Activated CD8-positive, alpha-beta memory T cell treated with anti-CD3 and anti-CD28 coated beads, Interleukin-2, amount 10 ng/mL, durations not matched to agents 7 days and 5 days (primary cell): Measurements from ENCODE around the gene MAGI3. TPM values are rescaled to one million over a fixed set of nuclear protein-coding genes. Genes with fewer than 3 reads are reported as not detected.
"Not testable (repeated sequence)": the region's sequence is repeated elsewhere in the genome, so short reads cannot be mapped to it uniquely, and the experiment has no call there.

Source experiments
- ATAC-seq: fragments of 150-1000 bp; cut with Tn5 transposase; one replicate; pipeline ENCODE4 v1.10.0; 2021; ENCODE audit warnings: moderate library complexity
- CTCF ChIA-PET: fragments of 350-600 bp; sonication (Branson Sonifier 250); formaldehyde crosslinking; loops from one replicate; lab custom pipeline; 2021; ENCODE audit warnings: antibody characterized with exemption; lab: Charles Lee
- DNase-seq: peaks from one replicate; pipeline ENCODE4 v3.0.0-alpha.2; 2020
- H3K27ac Mint-ChIP-seq: one replicate; pipeline ENCODE4 v1.8.0; 2021; ENCODE audit warnings: mild to moderate bottlenecking, mixed read lengths
- H3K27me3 Mint-ChIP-seq: one replicate; pipeline ENCODE4 v1.8.0; 2021; ENCODE audit warnings: mixed read lengths
- H3K36me3 Mint-ChIP-seq: one replicate; pipeline ENCODE4 v1.8.0; 2021; ENCODE audit warnings: mild to moderate bottlenecking, mixed read lengths
- H3K4me1 Mint-ChIP-seq: one replicate; pipeline ENCODE4 v1.8.0; 2021; ENCODE audit warnings: mixed read lengths
- H3K4me3 Mint-ChIP-seq: one replicate; pipeline ENCODE4 v1.8.0; 2021; ENCODE audit warnings: mild to moderate bottlenecking, moderate library complexity, mixed read lengths
- H3K9me3 Mint-ChIP-seq: one replicate; pipeline ENCODE4 v1.8.0; 2022; ENCODE audit warnings: low read depth, mixed read lengths
- total RNA-seq, 2 experiments: library from RNA; stranded (reverse); gene quantifications; one replicate each; pipeline ENCODE4 v1.2.3, GENCODE V29; 2021

Gene MAGI3
- total RNA-seq, 2 experiments from 2014 or later, result 6.5 to 9.8 TPM

DNA sequence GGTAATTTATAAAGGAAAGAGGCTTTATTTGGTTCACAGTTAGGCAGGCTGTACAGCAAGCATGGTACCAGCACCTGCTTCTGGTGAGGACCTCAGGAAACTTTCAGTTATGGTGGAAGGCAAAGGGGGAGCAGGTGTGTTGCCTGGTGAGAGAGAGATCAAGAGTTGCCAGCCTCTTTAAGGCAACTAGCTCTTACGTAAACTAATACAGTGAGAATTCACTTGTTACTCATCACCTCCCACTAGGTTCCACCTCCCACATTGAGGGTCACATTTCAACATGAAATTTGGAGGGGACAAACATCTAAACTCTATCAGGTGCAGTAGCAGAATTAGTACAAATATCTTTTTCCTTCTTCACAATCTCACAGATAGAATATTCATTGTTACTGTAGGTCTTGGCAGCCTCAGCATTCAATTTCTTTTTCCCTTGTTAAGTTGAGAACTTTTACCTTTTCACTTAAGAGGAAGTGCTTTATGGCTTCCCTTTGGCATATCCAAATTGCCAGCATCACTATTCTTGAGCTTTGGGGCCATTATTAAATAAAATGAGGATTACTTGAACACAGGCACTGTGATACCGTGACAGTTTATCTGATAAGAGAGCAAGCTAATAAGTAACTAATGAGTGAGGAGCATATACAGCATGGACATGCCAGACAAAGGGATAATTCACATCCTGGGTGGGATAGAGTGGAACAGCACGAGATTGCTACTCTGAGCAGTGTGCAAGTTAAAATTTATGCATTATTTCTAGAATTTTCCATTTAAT, 48.4 kb downstream of the MAGI3 start:
- DNase-seq (no peak), ATAC-seq (no peak)
- Mint-ChIP-seq H3K27me3 (no peaks in the 10 kb centered on the region), H3K4me1 (no peaks in the 10 kb centered on the region), H3K4me3 (no peak overlapping the region), H3K9me3 (no peaks in the 10 kb centered on the region), H3K36me3 (no peaks in the 10 kb centered on the region), H3K27ac (no peak overlapping the region)
- CTCF ChIA-PET, result no interaction called here

DNA sequence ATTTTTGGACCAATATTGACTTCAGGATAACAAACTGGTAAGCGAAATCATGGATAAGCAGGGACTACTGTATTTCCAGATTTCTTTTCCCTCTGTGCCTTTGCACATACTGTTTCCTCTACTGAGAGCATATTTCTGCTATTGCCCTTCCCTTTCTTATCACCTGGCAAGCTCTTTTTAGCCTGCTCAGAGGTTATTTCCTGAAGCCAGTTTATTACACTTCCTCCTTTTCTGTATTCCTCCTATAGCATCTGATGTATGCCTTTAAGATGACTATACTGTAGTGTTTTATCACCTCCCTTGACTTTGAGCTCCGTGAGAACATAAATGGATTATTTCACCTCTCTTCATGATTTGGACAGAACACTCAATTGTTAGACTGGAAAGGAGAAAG, 49.0 kb downstream of the MAGI3 start:
- Mint-ChIP-seq H3K4me3 (no peak overlapping the region), H3K27me3 (peaks cover under 1% of the 10 kb centered on the region), H3K36me3 (no peaks in the 10 kb centered on the region), H3K9me3 (no peaks in the 10 kb centered on the region), H3K27ac (no peak overlapping the region), H3K4me1 (no peaks in the 10 kb centered on the region)
- ATAC-seq (no peak), DNase-seq (no peak)
- CTCF ChIA-PET, result no interaction called here

DNA sequence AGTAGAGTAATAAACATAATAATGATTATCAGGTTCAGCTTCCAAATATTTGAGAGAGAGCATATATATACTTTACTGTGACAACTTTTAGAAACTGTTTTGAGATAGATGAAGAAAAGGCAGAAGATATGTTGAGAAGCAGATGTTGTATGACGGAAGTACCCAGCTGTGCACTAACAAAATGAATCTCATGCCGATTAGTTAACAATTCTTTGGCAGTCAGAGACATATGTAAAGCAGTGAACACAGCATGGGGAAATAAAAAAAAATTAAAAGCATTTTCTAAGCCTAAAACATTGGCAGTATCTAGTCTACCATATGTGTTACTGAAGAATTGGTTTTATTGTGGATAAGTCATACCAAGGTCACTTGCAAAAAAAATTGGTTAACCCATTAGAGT, 51.8 kb downstream of the MAGI3 start:
- Mint-ChIP-seq H3K4me3 (no peak overlapping the region), H3K27me3 (peaks cover 2% of the 10 kb centered on the region), H3K9me3 (peaks cover 13% of the 10 kb centered on the region), H3K36me3 (peaks cover 2% of the 10 kb centered on the region), H3K4me1 (no peaks in the 10 kb centered on the region), H3K27ac (no peak overlapping the region)
- DNase-seq, result no peak
- CTCF ChIA-PET, result no interaction called here
- no peak for ATAC-seq

DNA sequence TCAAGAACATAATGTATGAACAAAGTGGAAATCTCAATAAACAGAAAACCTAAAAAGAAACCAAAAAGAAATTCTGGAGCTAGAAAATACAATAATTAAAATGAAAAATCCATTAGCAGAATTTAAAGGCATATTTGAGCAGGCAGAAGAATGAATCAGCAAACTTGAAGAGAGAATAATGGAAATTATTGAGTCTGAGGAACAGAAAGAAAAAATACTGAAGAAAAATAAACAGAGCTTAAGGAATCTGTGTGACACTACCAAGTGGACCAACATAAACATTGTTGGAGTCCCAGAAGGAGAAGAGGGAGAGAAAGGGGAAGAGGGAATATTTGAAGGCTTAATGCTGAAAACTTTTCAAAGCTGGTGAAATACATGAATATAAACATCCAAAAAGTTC, 54.5 kb downstream of the MAGI3 start:
- peaks cover 2% of the 10 kb centered on the region for H3K36me3 Mint-ChIP-seq
- H3K27me3 Mint-ChIP-seq, result peaks cover 2% of the 10 kb centered on the region
- H3K9me3 Mint-ChIP-seq, result peaks cover 13% of the 10 kb centered on the region
- CTCF ChIA-PET, result no interaction called here
- H3K27ac Mint-ChIP-seq, result no peak overlapping the region
- no peak overlapping the region for H3K4me3 Mint-ChIP-seq
- DNase-seq (no peak), ATAC-seq (no peak)
- H3K4me1 Mint-ChIP-seq, result no peaks in the 10 kb centered on the region

DNA sequence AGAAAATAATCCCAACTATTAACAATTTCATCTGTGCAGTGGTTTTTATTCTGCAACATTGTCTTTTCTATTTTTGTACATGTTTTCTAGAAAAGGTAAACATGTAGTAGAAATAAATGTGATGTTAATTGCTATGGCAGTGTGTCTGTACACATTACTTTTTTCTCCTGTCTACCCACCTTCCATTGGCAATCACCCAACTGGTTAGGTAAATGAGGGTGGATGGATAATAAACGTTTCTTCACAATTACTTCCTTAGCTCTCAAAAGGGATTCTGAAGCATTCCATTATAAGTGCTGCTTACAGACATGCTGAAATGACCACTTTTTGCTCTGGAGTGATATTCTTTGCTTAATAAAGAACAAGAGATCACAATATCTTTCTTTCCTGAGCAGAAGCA, 61.4 kb downstream of the MAGI3 start:
- H3K9me3 Mint-ChIP-seq, result peaks cover under 1% of the 10 kb centered on the region
- no peaks in the 10 kb centered on the region for H3K36me3 Mint-ChIP-seq
- H3K4me3 Mint-ChIP-seq, result no peak overlapping the region
- no peak overlapping the region for H3K27ac Mint-ChIP-seq
- DNase-seq (no peak), ATAC-seq (no peak)
- H3K27me3 Mint-ChIP-seq, result peaks cover 9% of the 10 kb centered on the region
- H3K4me1 Mint-ChIP-seq, result no peaks in the 10 kb centered on the region
- CTCF ChIA-PET, result no interaction called here

DNA sequence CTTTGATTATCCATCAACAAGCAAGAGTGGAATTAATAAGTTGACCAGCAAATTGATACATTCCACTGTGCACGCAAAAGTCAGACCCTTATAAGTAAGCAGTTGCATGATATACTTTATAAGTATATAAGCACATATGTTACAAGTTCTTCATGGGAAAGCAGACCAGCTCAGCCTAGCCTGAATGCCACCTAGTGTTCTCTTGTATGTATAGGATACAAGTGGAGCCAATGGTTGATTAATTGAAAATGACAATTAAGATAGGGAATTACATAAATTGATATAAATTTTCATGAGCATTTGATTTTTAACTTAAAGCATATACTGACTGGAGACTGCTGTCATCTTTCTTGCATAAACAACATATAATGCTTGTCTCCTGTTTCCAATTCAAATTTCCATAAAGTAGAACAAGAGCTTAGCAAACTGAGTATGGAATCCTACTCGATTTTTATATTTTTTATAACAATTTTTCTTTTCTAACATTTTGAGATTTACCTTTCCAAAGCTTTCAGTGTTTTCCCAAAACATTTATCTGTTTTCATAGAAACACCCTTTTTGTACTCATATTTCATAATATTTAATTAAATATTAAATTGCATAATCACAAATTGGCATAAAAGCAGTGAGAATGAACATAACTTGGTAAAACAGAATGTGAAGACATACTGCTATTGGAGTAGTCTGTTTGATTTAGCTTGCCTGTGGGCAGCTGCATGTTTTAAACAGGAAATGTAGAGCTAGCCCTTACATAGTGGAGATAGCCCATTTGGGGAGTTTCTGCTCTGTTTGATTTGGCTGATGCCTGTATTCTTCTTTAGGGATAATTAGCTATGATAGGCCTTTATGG, 62.8 kb downstream of the MAGI3 start:
- H3K27me3 Mint-ChIP-seq, result peaks cover 9% of the 10 kb centered on the region
- H3K4me3 Mint-ChIP-seq, result no peak overlapping the region
- no peak overlapping the region for H3K27ac Mint-ChIP-seq
- no peaks in the 10 kb centered on the region for H3K36me3 Mint-ChIP-seq
- no peaks in the 10 kb centered on the region for H3K4me1 Mint-ChIP-seq
- CTCF ChIA-PET, result interaction anchor here (1.7 kb wide), 1 partner anchor 313 kb away, joined by 7 read pairs; no protein-coding TSS in a partner anchor
- DNase-seq (no peak), ATAC-seq (no peak)
- H3K9me3 Mint-ChIP-seq, result no peaks in the 10 kb centered on the region

DNA sequence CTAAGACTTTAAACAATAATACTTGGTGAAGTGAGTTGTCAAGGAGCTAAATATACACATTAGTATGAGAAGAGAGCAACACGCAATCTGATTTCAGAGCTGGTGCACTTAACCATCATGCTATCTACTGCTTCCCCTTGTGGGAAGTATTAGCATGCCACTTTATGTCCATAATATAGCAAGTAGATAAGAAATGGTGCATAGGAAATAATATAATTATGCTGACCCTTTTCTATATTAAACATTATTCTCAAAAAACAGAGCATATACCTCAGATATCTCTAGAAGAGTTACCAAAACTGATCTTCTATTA, 63.4 kb downstream of the MAGI3 start:
- Mint-ChIP-seq H3K9me3 (no peaks in the 10 kb centered on the region), H3K4me3 (no peak overlapping the region), H3K27ac (no peak overlapping the region), H3K4me1 (no peaks in the 10 kb centered on the region), H3K27me3 (peaks cover 9% of the 10 kb centered on the region), H3K36me3 (no peaks in the 10 kb centered on the region)
- CTCF ChIA-PET, result interaction anchor here (1.7 kb wide), 1 partner anchor 314 kb away, joined by 7 read pairs; no protein-coding TSS in a partner anchor
- ATAC-seq (no peak), DNase-seq (no peak)

DNA sequence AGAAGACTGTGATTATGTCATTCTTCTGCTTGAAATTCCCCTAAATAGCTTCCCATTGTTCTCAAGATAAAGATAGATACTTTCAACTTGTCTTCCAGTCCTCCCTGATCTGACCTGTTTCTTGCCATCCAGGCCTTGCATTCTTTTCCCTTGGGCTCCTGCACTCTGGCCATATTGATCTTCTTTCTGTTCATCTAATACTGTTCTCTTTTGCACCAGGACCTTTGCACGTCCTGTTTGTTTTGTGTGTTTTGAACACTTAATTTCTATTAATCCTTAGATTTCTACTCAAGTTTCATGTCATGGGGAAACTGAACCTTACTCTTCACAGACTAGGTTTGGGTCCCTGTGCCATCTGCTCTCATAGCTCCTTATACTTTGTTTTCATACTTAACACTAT, 65.1 kb downstream of the MAGI3 start:
- ATAC-seq (no peak), DNase-seq (no peak)
- H3K4me1 Mint-ChIP-seq, result no peaks in the 10 kb centered on the region
- H3K27me3 Mint-ChIP-seq, result peaks cover 4% of the 10 kb centered on the region
- CTCF ChIA-PET, result no interaction called here
- H3K36me3 Mint-ChIP-seq, result no peaks in the 10 kb centered on the region
- no peak overlapping the region for H3K27ac Mint-ChIP-seq
- no peaks in the 10 kb centered on the region for H3K9me3 Mint-ChIP-seq
- no peak overlapping the region for H3K4me3 Mint-ChIP-seq

DNA sequence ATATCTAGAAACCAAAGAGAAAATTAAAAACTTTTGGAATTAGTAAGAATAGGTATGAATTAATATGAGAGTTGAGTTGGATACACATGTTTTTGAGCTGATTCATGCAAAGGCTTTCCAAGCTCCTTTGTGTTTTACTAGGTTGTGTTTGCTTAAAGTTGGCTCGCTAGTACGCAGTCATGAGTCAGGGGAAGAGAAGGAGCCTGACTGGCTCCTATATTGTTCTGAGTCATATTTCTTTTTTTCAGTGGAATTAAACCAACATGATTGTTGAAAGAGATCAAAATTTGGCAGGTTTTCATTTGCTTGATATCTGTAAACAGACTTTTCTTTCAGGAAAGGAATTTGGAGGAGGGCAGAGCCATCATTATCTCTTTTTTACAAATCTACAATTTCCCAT, 66.7 kb downstream of the MAGI3 start:
- DNase-seq (no peak), ATAC-seq (no peak)
- H3K27me3 Mint-ChIP-seq, result no peaks in the 10 kb centered on the region
- H3K4me3 Mint-ChIP-seq, result no peak overlapping the region
- no peaks in the 10 kb centered on the region for H3K36me3 Mint-ChIP-seq
- no peaks in the 10 kb centered on the region for H3K4me1 Mint-ChIP-seq
- H3K27ac Mint-ChIP-seq, result no peak overlapping the region
- CTCF ChIA-PET, result no interaction called here
- no peaks in the 10 kb centered on the region for H3K9me3 Mint-ChIP-seq

DNA sequence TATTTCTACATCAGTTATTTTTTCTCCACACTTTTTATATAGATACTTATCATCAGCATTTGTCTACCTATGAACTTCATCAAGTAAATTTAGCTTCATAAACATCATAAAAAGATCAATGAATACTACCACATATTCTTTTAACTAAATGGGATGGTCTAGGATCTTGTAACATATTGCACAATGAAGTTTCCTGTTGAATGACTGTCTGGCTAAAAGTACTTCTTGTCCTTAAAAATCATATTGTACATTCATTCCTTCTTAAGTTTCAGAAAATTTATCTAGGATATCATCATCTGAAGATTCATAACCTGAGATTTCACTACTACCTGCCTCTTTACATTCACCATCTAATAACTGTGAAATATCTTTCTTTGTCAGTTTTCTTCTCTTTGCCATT, 69.0 kb downstream of the MAGI3 start:
- no peak for DNase-seq
- Mint-ChIP-seq H3K9me3 (no peaks in the 10 kb centered on the region), H3K27ac (no peak overlapping the region), H3K4me1 (no peaks in the 10 kb centered on the region), H3K4me3 (no peak overlapping the region), H3K36me3 (no peaks in the 10 kb centered on the region), H3K27me3 (no peaks in the 10 kb centered on the region)
- CTCF ChIA-PET, result no interaction called here
- no peak for ATAC-seq

DNA sequence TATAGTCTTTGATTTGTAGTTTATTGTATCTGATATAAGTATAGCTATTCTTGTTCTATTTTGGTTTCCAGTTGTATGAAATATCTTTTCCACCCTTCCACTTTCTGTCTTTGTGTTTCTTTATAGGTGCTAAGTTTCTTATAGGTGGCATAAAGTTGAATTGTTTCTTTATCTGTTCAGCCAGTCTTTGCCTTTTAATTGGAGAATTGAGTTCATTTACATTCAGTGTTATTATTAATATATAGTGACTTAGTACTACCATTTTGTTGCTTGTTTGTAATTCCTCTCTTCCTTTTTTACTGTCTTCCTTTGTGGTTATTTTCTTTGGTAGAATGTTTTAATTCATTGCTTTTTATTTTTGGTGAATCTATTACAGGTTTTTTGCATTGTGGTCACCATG, 77.7 kb downstream of the MAGI3 start:
- Mint-ChIP-seq H3K27ac (no peak overlapping the region), H3K9me3 (peaks cover 9% of the 10 kb centered on the region), H3K36me3 (peaks cover 3% of the 10 kb centered on the region), H3K4me1 (no peaks in the 10 kb centered on the region), H3K27me3 (peaks cover 3% of the 10 kb centered on the region), H3K4me3 (no peak overlapping the region)
- DNase-seq, result no peak
- ATAC-seq, result no peak
- CTCF ChIA-PET, result no interaction called here

DNA sequence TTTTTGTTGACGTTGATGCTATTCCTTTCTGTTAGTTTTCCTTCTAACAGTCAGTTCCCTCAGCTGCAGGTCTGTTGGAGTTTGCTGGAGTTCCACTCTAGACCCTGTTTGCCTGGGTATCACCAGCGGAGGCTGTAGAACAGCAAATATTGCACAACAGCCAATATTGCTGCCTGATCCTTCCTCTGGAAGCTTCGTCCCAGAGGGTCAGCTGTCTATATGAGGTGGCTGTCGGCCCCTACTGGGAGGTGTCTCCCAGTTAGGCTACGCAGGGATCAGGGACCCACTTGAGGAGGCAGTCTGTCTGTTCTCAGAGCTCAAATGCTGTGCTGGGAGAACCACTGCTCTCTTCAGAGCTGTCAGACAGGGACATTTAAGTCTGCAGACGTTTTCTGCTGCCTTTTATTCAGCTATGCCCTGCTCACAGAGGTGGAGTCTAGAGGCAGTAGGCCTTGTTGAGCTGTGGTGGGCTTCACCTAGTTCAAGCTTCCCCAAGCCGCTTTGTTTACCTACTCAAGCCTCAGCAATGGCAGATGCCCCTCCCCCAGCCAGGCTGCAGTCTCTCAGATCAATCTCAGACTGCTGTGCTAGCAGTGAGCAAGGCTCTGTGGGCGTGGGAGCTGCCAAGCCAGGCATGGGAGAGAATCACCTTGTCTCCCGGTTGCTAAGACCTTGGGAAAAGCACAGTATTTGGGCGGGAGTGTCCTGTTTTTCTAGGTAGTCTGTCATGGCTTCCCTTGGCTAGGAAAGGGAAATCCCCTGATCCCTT, 88.3 kb downstream of the MAGI3 start:
- H3K36me3 Mint-ChIP-seq, H3K27me3 Mint-ChIP-seq, DNase-seq, H3K4me1 Mint-ChIP-seq, H3K27ac Mint-ChIP-seq, ATAC-seq, H3K4me3 Mint-ChIP-seq, CTCF ChIA-PET: not testable (repeated sequence)
- H3K9me3 Mint-ChIP-seq, result peaks cover 21% of the 10 kb centered on the region

DNA sequence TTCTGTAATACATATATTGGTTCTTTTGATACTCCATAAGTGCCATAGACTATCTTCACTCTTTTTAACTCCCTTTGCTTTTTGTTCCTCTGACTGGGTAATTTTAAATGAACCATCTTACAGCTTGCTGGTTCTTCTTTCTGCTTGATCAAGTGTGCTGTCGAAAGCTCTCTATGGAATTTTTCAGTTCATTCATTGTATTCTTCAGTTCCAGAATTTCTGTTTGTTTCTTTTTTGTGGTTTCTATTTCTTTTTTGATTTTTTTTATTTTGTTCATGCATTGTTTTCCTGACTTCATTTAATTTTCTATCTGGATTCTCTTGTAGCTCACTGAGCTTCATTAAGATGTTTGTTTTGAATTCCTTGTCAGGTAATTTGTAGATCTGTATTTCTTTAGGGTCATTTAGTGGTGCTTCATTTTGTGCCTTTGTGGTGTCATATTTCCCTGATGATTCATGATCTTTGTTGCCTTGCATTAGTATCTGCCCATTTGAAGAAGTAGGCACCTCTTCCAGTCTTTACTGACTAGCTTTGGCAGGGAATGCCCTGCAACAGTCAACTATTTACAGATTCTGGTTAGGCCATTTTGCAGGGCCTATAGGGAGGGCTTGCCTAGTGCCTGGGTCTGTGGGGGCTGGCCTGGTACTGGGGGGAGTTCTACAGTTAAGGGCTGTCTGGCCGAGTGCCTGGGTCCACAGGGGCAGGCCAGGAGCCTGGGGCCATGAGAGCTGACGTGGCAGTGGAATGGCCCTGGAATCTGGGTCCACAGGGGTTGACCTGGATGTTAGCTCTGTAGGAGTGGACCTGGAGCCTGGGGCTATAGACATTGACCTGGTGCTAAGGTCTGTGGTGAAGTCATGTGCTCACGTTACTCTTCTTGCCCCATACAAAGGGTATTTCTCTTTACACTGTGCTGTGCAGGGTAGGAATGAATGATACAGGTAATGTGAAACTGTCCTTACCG, 89.7 kb downstream of the MAGI3 start:
- CTCF ChIA-PET, result no interaction called here
- Mint-ChIP-seq H3K27me3 (no peaks in the 10 kb centered on the region), H3K9me3 (peaks cover 18% of the 10 kb centered on the region), H3K36me3 (peaks cover 5% of the 10 kb centered on the region), H3K27ac (no peak overlapping the region), H3K4me1 (no peaks in the 10 kb centered on the region), H3K4me3 (no peak overlapping the region)
- no peak for ATAC-seq
- no peak for DNase-seq
